ENCODE data around the gene SREBF2. TPM values are rescaled to one million over a fixed set of nuclear protein-coding genes. Genes with fewer than 3 reads are reported as not detected.

Gene SREBF2
- total and polyA plus RNA-seq, 10 of the 15 experiments (the other 5 are each of a cell fraction or from before 2014, with no cell fraction given): 2.4 to 177 (median 78.8) TPM

DNA sequence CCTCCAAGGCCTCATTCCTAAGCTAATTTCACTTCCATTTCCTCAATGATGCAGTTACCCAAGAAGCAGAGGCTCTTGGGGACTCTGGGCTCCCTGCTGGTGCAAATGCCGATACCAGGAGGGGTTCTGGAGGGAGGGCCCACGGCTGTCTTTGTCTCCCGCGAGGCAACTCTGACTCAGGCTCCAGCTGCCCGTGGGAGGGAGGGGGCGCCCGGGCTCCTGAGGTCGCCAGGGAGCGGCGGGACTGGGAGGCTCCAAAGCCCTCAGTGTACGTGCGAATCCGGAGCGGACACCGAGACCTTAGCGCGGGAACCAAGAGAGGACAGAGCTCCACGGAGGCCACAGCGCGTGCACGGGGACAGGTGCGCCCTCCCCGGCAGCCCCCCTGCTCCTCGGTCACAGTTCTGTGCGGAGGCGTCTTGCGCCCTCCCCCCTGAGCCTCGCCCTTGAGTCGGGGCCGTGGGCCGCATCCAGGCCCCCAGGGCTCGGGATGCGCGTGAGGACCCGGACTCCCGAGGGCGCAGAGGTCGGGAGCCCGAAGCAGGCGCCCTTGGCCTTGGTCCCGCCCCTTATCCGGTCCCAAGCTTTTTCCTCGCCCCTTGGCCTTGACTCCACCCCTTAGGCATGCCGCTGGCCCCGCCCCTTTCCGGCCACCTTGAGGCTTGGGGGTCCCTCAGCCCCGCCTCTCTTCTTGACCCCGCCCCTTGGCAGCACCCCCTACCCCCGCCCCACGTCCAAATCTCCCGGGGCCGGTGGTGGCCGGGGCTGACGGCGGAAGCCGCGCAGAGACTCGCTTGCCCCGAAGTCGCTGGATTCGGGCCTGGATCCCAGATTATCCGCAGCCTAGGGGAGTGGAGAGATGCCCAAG, 86.7 kb downstream of the SREBF2 start (continued):
- TF ChIP-seq E2F8 (IDR thresholded peaks at IDR 0.05; ENCODE audit: low read depth, partially characterized antibody) (no peak), POLR2A (IDR thresholded peaks at IDR 0.05; ENCODE audit: low read depth, low read length) (peak; percentile 85), MYC (IDR thresholded peaks at IDR 0.05; ENCODE audit: insufficient read depth, insufficient read length, insufficient replicate concordance, low read length, severe bottlenecking) (no peak), ZNF217 (IDR thresholded peaks at IDR 0.05) (no peak), BCLAF1 (IDR thresholded peaks at IDR 0.05) (no peak), MTA2 (IDR thresholded peaks at IDR 0.05; ENCODE audit: low read depth) (peak; percentile 39; the same call in 1 of the 2 replicates), ZBTB33 (IDR thresholded peaks at IDR 0.05) (no peak), SMC3 (IDR thresholded peaks at IDR 0.05; ENCODE audit: borderline replicate concordance, low read length) (no peak; the same call in 1 of the 2 replicates), CEBPZ (IDR thresholded peaks at IDR 0.05; ENCODE audit: low read depth, low read length) (no peak), TARDBP (IDR thresholded peaks at IDR 0.05; ENCODE audit: borderline replicate concordance) (0 out of 2 replicates have a peak, but pooled peaks have one; percentile 12), EZH2 (IDR thresholded peaks at IDR 0.05; ENCODE audit: borderline replicate concordance, control insufficient read depth, low read depth, low read length) (no peak), TAF1 (IDR thresholded peaks at IDR 0.05; ENCODE audit: borderline replicate concordance, low read depth, low read length) (no peak), STAT1 (conservative IDR thresholded peaks at IDR 0.05) (no peak), ZNF384 (IDR thresholded peaks at IDR 0.05; ENCODE audit: borderline replicate concordance, low read depth, low read length) (no peak)
- TF ChIP-seq, protein P1, sequence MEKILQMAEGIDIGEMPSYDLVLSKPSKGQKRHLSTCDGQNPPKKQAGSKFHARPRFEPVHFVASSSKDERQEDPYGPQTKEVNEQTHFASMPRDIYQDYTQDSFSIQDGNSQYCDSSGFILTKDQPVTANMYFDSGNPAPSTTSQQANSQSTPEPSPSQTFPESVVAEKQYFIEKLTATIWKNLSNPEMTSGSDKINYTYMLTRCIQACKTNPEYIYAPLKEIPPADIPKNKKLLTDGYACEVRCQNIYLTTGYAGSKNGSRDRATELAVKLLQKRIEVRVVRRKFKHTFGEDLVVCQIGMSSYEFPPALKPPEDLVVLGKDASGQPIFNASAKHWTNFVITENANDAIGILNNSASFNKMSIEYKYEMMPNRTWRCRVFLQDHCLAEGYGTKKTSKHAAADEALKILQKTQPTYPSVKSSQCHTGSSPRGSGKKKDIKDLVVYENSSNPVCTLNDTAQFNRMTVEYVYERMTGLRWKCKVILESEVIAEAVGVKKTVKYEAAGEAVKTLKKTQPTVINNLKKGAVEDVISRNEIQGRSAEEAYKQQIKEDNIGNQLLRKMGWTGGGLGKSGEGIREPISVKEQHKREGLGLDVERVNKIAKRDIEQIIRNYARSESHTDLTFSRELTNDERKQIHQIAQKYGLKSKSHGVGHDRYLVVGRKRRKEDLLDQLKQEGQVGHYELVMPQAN (conservative IDR thresholded peaks at IDR 0.05): 0 out of 2 replicates have a peak, but pooled peaks have one; percentile 22
